ENCODE results near the gene LMTK3. TPM values are rescaled to one million over a fixed set of nuclear protein-coding genes. Genes with fewer than 3 reads are reported as not detected.
A peak's percentile ranks its signal among the peaks of the same experiment; 100 is the strongest.
"Not testable (repeated sequence)": the region's sequence is repeated elsewhere in the genome, so short reads cannot be mapped to it uniquely, and the experiment has no call there.

LMTK3 gene
- total RNA-seq, 3 donors from 2014 or later (not counting 1 experiment from before 2014, with no cell fraction given), result 0.64 to 2.9 (median 1.9) TPM

DNA sequence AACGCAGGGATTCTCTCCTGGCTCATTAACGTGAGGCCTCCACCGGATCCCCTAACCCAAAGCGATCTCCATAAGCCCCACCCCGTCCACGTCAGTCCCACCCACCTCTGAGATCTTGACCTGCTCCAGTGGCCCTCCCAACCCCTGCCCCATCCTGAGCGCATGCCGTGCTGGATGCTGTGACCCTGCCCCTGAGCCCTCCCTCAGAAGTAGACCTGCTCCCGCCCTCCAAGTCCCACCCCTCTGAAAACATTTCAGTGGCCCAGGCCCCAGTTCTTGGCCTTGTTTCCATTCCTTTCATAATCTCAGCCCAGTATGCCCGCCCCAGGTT is 19.9 kb downstream of the LMTK3 start:
- Mint-ChIP-seq H3K4me3 (peak overlapping the region; percentile 67), H3K27ac (peak overlapping the region; percentile 24 to 88), H3K9me3 (no peaks in the 10 kb centered on the region), H3K36me3 (no peaks in the 10 kb centered on the region), H3K27me3 (ENCODE audit: low read depth in 2 of 2) (peaks cover 8 to 16% of the 10 kb centered on the region in 2 donors), H3K4me1 (peaks cover 26 to 44% of the 10 kb centered on the region in 2 donors)
- Histone ChIP-seq H3K27ac (ENCODE audit: low read length) (no peak overlapping the region), H3K9me3 (ENCODE audit: control insufficient read depth, insufficient read depth, low read length) (no peaks in the 10 kb centered on the region), H3K36me3 (ENCODE audit: control insufficient read depth, insufficient read depth, low read length) (no peaks in the 10 kb centered on the region), H3K4me1 (ENCODE audit: control insufficient read depth, insufficient read depth, low read length) (peaks cover 42% of the 10 kb centered on the region), H3K4me3 (ENCODE audit: low read length) (no peak overlapping the region), H3K27me3 (ENCODE audit: control insufficient read depth, insufficient read depth, low read length) (peaks cover 22% of the 10 kb centered on the region)
- DNase-seq (no peak), ATAC-seq (no peak)
- TF ChIP-seq, protein P1, sequence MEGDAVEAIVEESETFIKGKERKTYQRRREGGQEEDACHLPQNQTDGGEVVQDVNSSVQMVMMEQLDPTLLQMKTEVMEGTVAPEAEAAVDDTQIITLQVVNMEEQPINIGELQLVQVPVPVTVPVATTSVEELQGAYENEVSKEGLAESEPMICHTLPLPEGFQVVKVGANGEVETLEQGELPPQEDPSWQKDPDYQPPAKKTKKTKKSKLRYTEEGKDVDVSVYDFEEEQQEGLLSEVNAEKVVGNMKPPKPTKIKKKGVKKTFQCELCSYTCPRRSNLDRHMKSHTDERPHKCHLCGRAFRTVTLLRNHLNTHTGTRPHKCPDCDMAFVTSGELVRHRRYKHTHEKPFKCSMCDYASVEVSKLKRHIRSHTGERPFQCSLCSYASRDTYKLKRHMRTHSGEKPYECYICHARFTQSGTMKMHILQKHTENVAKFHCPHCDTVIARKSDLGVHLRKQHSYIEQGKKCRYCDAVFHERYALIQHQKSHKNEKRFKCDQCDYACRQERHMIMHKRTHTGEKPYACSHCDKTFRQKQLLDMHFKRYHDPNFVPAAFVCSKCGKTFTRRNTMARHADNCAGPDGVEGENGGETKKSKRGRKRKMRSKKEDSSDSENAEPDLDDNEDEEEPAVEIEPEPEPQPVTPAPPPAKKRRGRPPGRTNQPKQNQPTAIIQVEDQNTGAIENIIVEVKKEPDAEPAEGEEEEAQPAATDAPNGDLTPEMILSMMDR (IDR thresholded peaks at IDR 0.05), result no peak
- intact Hi-C loops (cut with micrococcal nuclease), result loop anchor here (2.0 to 5.0 kb wide), 2 partner anchors 23 to 146 kb away; partner anchors contain the start of genes CYTH2 and DBP
- WGBS (ENCODE audit: insufficient coverage), result 38% methylated on average over 10 of the region's 10 CpGs

DNA sequence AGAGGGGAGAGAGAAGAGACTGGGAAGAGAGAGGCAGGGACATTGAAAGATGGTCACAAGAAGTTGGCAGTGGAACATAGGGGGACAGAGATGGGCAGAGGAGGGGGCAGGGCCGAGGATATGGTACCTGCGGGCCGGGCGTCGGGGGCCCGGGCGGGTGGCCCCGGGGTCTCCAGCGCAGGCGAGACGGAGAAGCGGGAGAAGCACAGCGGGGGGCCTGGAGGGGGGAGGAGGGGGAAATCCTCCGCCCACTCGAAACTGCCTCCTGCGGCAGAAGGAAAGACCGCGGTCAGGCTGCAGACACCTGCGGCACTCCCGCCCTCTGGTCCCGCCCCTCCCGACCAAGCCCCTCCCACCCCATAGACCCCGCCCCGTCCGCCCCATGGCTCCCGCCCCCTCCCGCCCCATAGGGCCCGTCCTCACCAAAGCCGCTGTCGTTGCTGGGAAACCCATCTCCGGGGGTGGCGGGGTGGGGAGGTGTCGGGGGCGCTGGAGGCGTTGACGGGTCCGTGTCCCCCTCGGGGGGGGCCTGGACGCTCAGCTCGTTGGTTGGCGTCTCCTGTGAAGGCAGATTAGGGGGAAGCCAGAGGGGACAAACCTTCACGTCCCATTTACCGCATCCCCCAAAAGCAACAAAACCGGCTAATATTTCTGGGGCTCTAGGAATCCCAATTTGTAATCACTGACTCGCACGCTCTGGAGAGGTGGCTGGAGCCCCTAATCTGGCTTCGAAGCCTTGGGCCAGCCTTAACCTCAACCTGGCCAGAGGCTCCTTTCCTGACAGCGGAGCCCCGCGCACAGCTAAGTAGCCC is 20.4 kb downstream of the LMTK3 start:
- no peaks in the 10 kb centered on the region for H3K9me3 ChIP-seq (ENCODE audit: control insufficient read depth, insufficient read depth, low read length)
- H3K27ac ChIP-seq (ENCODE audit: low read length), result no peak overlapping the region
- Mint-ChIP-seq H3K27ac (no peak overlapping the region), H3K4me3 (peak overlapping the region; percentile 47), H3K27me3 (ENCODE audit: low read depth in 2 of 2) (peaks cover 8 to 16% of the 10 kb centered on the region in 2 donors), H3K9me3 (no peaks in the 10 kb centered on the region), H3K4me1 (peaks cover 26 to 44% of the 10 kb centered on the region in 2 donors), H3K36me3 (no peaks in the 10 kb centered on the region)
- DNase-seq, result peak; percentile 47 to 83
- intact Hi-C loops (cut with micrococcal nuclease), result loop anchor here (5.0 kb wide), 1 partner anchor 146 kb away; the partner anchor contains the start of gene DBP
- TF ChIP-seq, protein P1 (IDR thresholded peaks at IDR 0.05), result no peak
- H3K4me1 ChIP-seq (ENCODE audit: control insufficient read depth, insufficient read depth, low read length), result peaks cover 42% of the 10 kb centered on the region
- H3K27me3 ChIP-seq (ENCODE audit: control insufficient read depth, insufficient read depth, low read length), result peaks cover 20% of the 10 kb centered on the region
- H3K4me3 ChIP-seq (ENCODE audit: low read length), result no peak overlapping the region
- H3K36me3 ChIP-seq (ENCODE audit: control insufficient read depth, insufficient read depth, low read length), result no peaks in the 10 kb centered on the region
- 5% methylated on average over 45 of the region's 50 CpGs for WGBS (ENCODE audit: insufficient coverage)
- peak in 2 of 3 donors; percentile 5 to 14 for ATAC-seq

DNA sequence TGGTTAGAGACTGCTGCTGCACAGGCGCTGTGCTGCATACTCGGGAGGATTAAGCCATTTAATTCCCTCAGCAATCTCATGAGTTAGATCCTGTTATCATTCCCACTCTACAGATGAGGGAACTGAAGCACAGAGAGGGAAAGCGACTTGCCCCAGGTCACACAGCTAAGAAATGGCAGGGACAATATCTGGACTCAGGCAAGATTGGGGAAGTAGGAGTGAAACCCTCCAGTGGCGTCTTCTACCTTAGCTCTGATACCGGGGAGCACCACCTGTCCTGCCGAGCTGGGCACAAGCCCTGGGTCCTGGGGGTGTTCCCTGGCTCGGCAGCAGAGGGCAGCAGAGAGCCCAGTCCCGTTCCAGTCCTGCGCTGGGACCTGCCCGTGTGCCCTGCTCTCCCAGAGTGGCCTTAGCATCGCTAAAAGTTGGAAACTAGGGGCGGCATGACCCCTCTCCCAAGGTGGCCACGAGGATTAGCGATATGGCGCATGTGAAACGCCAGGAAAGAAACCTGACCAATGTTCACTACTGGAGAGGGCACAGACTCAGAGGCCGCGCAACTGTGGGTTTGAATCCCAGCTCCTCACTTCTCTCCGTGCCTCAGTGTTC is 21.9 kb downstream of the LMTK3 start:
- Mint-ChIP-seq H3K9me3 (no peaks in the 10 kb centered on the region), H3K36me3 (no peaks in the 10 kb centered on the region), H3K27ac (no peak overlapping the region), H3K27me3 (ENCODE audit: low read depth in 2 of 2) (peaks cover 0 to 16% of the 10 kb centered on the region in 2 donors), H3K4me3 (peak overlapping the region; percentile 35), H3K4me1 (peaks cover 22 to 39% of the 10 kb centered on the region in 2 donors)
- H3K9me3 ChIP-seq (ENCODE audit: control insufficient read depth, insufficient read depth, low read length), result no peaks in the 10 kb centered on the region
- H3K36me3 ChIP-seq (ENCODE audit: control insufficient read depth, insufficient read depth, low read length), result no peaks in the 10 kb centered on the region
- no peak overlapping the region for H3K27ac ChIP-seq (ENCODE audit: low read length)
- intact Hi-C loops (cut with micrococcal nuclease), result loop anchor here (5.0 kb wide), 1 partner anchor 148 kb away; the partner anchor contains the start of gene DBP
- peaks cover 13% of the 10 kb centered on the region for H3K27me3 ChIP-seq (ENCODE audit: control insufficient read depth, insufficient read depth, low read length)
- ATAC-seq (peak in 2 of 3 donors; percentile 19 to 28), DNase-seq (peak; percentile 80 to 88)
- TF ChIP-seq, protein P1 (IDR thresholded peaks at IDR 0.05), result peak; percentile 89
- 22% methylated on average over 19 of the region's 19 CpGs for WGBS (ENCODE audit: insufficient coverage)
- peaks cover 42% of the 10 kb centered on the region for H3K4me1 ChIP-seq (ENCODE audit: control insufficient read depth, insufficient read depth, low read length)
- H3K4me3 ChIP-seq (ENCODE audit: low read length), result no peak overlapping the region

DNA sequence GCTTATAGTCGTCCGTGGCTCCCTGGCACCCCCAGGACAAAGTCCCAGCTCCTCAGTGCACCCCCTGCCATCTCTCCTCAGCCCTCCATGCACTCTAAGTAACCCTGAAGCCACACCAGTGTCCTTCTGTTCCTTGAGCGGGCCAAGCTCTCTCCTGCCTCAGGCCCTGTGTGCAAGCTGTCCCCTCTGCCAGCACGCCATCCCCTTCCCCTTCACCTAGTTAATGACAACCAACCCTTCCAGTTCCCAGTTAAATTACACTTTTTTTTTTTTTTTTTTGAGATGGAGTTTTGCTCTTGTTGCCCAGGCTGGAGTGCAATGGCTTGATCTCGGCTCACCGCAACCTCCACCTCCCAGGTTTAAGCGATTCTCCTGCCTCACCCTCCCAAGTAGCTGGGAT is 23.2 kb downstream of the LMTK3 start:
- intact Hi-C loops (cut with micrococcal nuclease); DNase-seq; H3K36me3 ChIP-seq (ENCODE audit: control insufficient read depth, insufficient read depth, low read length); ATAC-seq; H3K27ac ChIP-seq (ENCODE audit: low read length); H3K9me3 Mint-ChIP-seq; H3K9me3 ChIP-seq (ENCODE audit: control insufficient read depth, insufficient read depth, low read length); H3K36me3 Mint-ChIP-seq; H3K4me3 Mint-ChIP-seq; H3K27ac Mint-ChIP-seq; H3K4me3 ChIP-seq (ENCODE audit: low read length): not testable (repeated sequence)
- peaks cover 13% of the 10 kb centered on the region for H3K27me3 ChIP-seq (ENCODE audit: control insufficient read depth, insufficient read depth, low read length)
- whole genome bisulfite sequencing (ENCODE audit: insufficient coverage), result 88% methylated on average over 7 of the region's 7 CpGs
- Mint-ChIP-seq H3K4me1 (peaks cover 22 to 31% of the 10 kb centered on the region in 2 donors), H3K27me3 (ENCODE audit: low read depth in 2 of 2) (peaks cover 0 to 21% of the 10 kb centered on the region in 2 donors)
- peaks cover 36% of the 10 kb centered on the region for H3K4me1 ChIP-seq (ENCODE audit: control insufficient read depth, insufficient read depth, low read length)
